ENCODE data around the gene RAMP1. TPM values are rescaled to one million over a fixed set of nuclear protein-coding genes. Genes with fewer than 3 reads are reported as not detected.

The RAMP1 gene
- total and polyA plus RNA-seq, 2 donors from 2014 or later: 8.8 to 17.3 TPM

DNA sequence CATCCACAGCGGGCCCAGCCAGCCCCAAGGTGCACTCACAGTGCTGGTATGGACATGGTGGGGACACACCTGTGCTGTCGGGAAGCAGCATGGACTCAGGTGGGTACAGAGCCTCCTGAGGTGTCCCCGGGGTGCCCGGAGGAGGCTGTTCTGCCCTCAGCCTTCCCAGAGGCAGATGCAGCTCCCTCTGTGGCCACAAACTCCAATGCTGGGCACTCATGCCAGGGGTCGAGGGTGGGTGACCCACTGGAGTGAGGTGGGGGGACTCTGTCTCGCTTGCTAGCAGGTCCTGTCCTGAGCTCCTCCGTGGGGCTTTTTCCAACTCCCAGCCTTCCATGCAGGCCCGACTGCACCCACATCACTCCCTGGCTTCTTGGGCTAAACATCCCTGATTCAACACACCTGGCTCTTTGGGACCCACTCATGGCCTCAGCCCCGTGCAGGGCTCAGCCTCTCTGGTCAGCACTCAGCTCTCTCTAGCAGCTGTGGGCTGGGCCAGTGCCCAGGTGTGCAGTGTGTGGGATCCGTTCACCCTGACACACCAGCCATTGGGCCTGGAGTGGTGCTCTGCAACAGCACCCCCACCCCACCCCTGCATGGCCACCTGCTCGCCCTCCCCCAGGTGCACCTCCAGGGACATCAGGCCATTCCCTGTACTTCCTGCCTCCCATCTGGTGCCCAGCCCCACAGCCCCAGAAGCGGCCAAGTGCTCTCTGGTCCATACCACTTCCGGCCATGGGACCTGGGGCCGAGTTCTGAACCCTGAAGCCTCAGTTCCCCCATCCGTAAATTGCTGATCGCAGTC is 16.0 kb downstream of the RAMP1 start:
- no peaks in the 10 kb centered on the region for H3K36me3 ChIP-seq (ENCODE audit: control insufficient read depth in 2 of 3, insufficient read depth in 3 of 3, low read length in 3 of 3)
- H3K9me3 ChIP-seq (ENCODE audit: control insufficient read depth in 2 of 3, insufficient read depth in 1 of 3, low read length in 3 of 3): no peaks in the 10 kb centered on the region
- H3K27me3 ChIP-seq (ENCODE audit: control insufficient read depth, insufficient read depth, low read length): no peaks in the 10 kb centered on the region
- TF ChIP-seq, protein P1, sequence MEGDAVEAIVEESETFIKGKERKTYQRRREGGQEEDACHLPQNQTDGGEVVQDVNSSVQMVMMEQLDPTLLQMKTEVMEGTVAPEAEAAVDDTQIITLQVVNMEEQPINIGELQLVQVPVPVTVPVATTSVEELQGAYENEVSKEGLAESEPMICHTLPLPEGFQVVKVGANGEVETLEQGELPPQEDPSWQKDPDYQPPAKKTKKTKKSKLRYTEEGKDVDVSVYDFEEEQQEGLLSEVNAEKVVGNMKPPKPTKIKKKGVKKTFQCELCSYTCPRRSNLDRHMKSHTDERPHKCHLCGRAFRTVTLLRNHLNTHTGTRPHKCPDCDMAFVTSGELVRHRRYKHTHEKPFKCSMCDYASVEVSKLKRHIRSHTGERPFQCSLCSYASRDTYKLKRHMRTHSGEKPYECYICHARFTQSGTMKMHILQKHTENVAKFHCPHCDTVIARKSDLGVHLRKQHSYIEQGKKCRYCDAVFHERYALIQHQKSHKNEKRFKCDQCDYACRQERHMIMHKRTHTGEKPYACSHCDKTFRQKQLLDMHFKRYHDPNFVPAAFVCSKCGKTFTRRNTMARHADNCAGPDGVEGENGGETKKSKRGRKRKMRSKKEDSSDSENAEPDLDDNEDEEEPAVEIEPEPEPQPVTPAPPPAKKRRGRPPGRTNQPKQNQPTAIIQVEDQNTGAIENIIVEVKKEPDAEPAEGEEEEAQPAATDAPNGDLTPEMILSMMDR (IDR thresholded peaks at IDR 0.05; ENCODE audit: borderline replicate concordance, extremely low read depth, insufficient read depth): no peak
- no peak overlapping the region for H3K27ac ChIP-seq (ENCODE audit: low read depth in 2 of 2, low read length in 2 of 2)
- no peaks in the 10 kb centered on the region for H3K4me1 ChIP-seq (ENCODE audit: control insufficient read depth in 2 of 3, insufficient read depth in 2 of 3, low read depth in 1 of 3, low read length in 3 of 3)
- no peak overlapping the region for H3K9ac ChIP-seq (ENCODE audit: low read length in 3 of 3)
- DNase-seq: peak in 2 of 5 donors; percentile 7 to 68
- no peak overlapping the region for H3K4me3 ChIP-seq (ENCODE audit: low read length in 3 of 3)
- no peak for FAIRE-seq
- intact Hi-C loops (cut with DNase I): no loop called here

DNA sequence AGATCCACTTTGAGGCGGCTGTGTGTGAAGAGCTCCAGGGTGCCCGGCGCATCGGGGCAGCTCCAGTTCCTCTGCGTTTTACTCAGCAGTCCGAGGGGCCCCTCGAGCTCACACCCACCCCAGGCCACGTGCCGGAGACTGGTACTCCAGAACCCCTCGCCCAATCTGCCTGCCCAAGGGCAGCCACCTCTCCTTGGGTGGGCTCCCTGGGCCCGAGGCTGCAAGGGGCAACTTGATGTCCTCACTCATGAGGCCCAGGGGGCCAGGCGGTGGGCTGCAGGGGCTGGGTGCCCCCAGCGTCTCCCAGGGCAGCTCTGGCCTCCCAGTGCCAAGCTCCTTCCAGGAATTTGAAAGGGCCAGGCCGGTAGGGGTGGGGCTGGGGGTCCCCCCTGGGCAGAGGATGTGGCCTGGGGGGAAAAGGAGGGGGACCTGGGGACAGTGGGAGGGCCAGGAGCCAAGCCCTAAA is 16.7 kb downstream of the RAMP1 start:
- FAIRE-seq: no peak
- Histone ChIP-seq H3K27me3 (ENCODE audit: control insufficient read depth, insufficient read depth, low read length) (no peaks in the 10 kb centered on the region), H3K4me3 (ENCODE audit: low read length in 3 of 3) (no peak overlapping the region), H3K9me3 (ENCODE audit: control insufficient read depth in 2 of 3, insufficient read depth in 1 of 3, low read length in 3 of 3) (no peaks in the 10 kb centered on the region), H3K4me1 (ENCODE audit: control insufficient read depth in 2 of 3, insufficient read depth in 2 of 3, low read depth in 1 of 3, low read length in 3 of 3) (no peaks in the 10 kb centered on the region), H3K36me3 (ENCODE audit: control insufficient read depth in 2 of 3, insufficient read depth in 3 of 3, low read length in 3 of 3) (no peaks in the 10 kb centered on the region), H3K27ac (ENCODE audit: low read depth in 2 of 2, low read length in 2 of 2) (no peak overlapping the region), H3K9ac (ENCODE audit: low read length in 3 of 3) (no peak overlapping the region)
- TF ChIP-seq, protein P1 (IDR thresholded peaks at IDR 0.05; ENCODE audit: borderline replicate concordance, extremely low read depth, insufficient read depth): no peak
- intact Hi-C loops (cut with DNase I): no loop called here
- DNase-seq: peak in 1 of 5 donors; percentile 67

DNA sequence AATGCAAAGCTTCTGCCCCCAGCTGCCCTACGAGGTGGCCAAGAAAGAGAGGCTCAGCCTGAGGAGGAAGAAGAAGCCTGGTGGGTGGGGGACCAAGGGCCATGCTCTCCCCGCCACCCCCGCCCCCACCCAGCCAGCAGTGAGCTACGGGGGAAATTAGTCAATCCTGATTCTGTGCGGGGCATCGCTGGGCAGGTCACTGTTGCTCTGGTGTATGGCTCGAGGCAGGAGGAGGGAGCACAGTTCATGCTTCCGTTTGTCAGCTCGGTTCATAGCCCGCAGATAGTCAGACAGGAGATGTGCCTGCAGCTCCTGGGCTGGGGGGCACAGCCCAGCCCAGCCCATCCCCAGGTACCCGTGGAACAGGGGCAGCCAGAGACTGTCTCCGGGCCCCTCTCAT is 17.1 kb downstream of the RAMP1 start:
- Histone ChIP-seq H3K36me3 (ENCODE audit: control insufficient read depth in 2 of 3, insufficient read depth in 3 of 3, low read length in 3 of 3) (no peaks in the 10 kb centered on the region), H3K27me3 (ENCODE audit: control insufficient read depth, insufficient read depth, low read length) (no peaks in the 10 kb centered on the region), H3K9ac (ENCODE audit: low read length in 3 of 3) (no peak overlapping the region), H3K4me3 (ENCODE audit: low read length in 3 of 3) (no peak overlapping the region), H3K4me1 (ENCODE audit: control insufficient read depth in 2 of 3, insufficient read depth in 2 of 3, low read depth in 1 of 3, low read length in 3 of 3) (no peaks in the 10 kb centered on the region), H3K9me3 (ENCODE audit: control insufficient read depth in 2 of 3, insufficient read depth in 1 of 3, low read length in 3 of 3) (no peaks in the 10 kb centered on the region), H3K27ac (ENCODE audit: low read depth in 2 of 2, low read length in 2 of 2) (no peak overlapping the region)
- DNase-seq (no peak), FAIRE-seq (no peak)
- TF ChIP-seq, protein P1 (IDR thresholded peaks at IDR 0.05; ENCODE audit: borderline replicate concordance, extremely low read depth, insufficient read depth): no peak
- intact Hi-C loops (cut with DNase I): no loop called here

Data from kidney (tissue), 14 donors.